Heart left ventricle (tissue), 16 donors: ENCODE data around the gene TESPA1. TPM values are rescaled to one million over a fixed set of nuclear protein-coding genes. Genes with fewer than 3 reads are reported as not detected.

Experiments used
- ATAC-seq, 4 donors: fragments of 200-7000 bp; cut with Tn5 transposase; one replicate each; pipeline ENCODE4 v1.9.1; 2020 to 2022; ENCODE audit warnings: moderate library complexity in 4 of 4, mild to moderate bottlenecking in 3 of 4, moderate number of reproducible peaks in 1 of 4
- DNase-seq, 5 donors: peaks; one replicate each; pipeline ENCODE4 v3.0.0-alpha.2; 2020
- H3K27ac ChIP-seq, 12 donors: fragments of 200-600 bp; sonication (generic) in 4 of 12; one replicate each; pipeline versions ENCODE4 v1.5.0 to v1.8.0; 2016 to 2022; ENCODE audit warnings: mild to moderate bottlenecking in 2 of 12
- H3K27me3 ChIP-seq, 9 donors: fragments of 200-600 bp; sonication (generic) in 2 of 9; one replicate each; pipeline versions ENCODE4 v1.5.1 to v1.8.0; 2016 to 2022; ENCODE audit warnings: mild to moderate bottlenecking in 3 of 9
- H3K36me3 ChIP-seq, 9 donors: fragments of 200-600 bp; sonication (generic) in 2 of 9; one replicate each; pipeline versions ENCODE4 v1.5.0 to v1.8.0; 2018 to 2022; ENCODE audit warnings: mild to moderate bottlenecking in 2 of 9
- H3K4me1 ChIP-seq, 12 donors: fragments of 200-600 bp; sonication (generic) in 4 of 12; one replicate each; pipeline versions ENCODE4 v1.5.0 to v1.8.0; 2016 to 2022; ENCODE audit warnings: mild to moderate bottlenecking in 3 of 12
- H3K4me3 ChIP-seq, 12 donors: fragments of 200-600 bp; sonication (generic) in 4 of 12; one replicate each; pipeline versions ENCODE4 v1.5.0 to v1.8.0; 2017 to 2022; ENCODE audit warnings: mild to moderate bottlenecking in 9 of 12, moderate library complexity in 4 of 12
- H3K9me3 ChIP-seq, 12 donors: fragments of 200-600 bp; sonication (generic) in 4 of 12; one replicate each; pipeline versions ENCODE4 v1.5.0 to v1.8.0; 2016 to 2022; ENCODE audit warnings: mild to moderate bottlenecking in 1 of 12
- POLR2A ChIP-seq, 2 donors: fragments of 450-650 bp; IDR thresholded peaks; one replicate each; pipeline ENCODE4 v1.6.1; 2017; ENCODE audit warnings: antibody characterized with exemption in 2 of 2, mild to moderate bottlenecking in 2 of 2, moderate library complexity in 2 of 2
- WGBS, 4 donors: extraction: QIAGEN DNeasy Blood & Tissue Kit in 2 of 4; methylation state at CpG; one replicate each; pipeline versions ENCODE4 v1.1.5 to v1.1.7; 2013 to 2018; 5-methylcytosine and 5-hydroxymethylcytosine counted together
- intact Hi-C, 10 donors: fragments of 100-400 bp; cut with DNase I; formaldehyde crosslinking; loops; one replicate each; pipeline versions ENCODE4 v1.11.1 to v1.14.2; 2022
- polyA plus RNA-seq, 2 donors: library from polyadenylated mRNA; stranded (reverse); fragments of 200-250 nt; gene quantifications; one replicate each; pipeline ENCODE4 v1.2.3, GENCODE V29; 2013
- total RNA-seq, 9 donors: library from RNA; depleted of rRNA in 2 of 9; stranded (reverse); fragments of >200 nt in 2 of 9; fragmentation: NEBNext Ultra II Directional in 3 of 9; extraction: Animal tissue kit (Norgen Biotek cat#: 25700) in 3 of 9; gene quantifications; one replicate each; pipeline versions ENCODE4 v1.1.0 to v1.2.4, GENCODE V29; 2016 to 2023
- TF ChIP-seq, protein P1 (sequence below), 12 donors: fragments of 200-600 bp; sonication (generic) in 4 of 12; IDR thresholded peaks; one replicate each; pipeline versions ENCODE4 v1.5.0 to v1.8.0; 2018 to 2022; ENCODE audit warnings: antibody characterized with exemption in 12 of 12, mild to moderate bottlenecking in 5 of 12
- donor health status: ischemic (EF 13 %, LVEDD 7.1; RV severe dilation, severe dysfunction).
- donor health status: healthy with polysubstance abuse.
- donor health status: DM: no; HTN: yes; CAD: no.
- donor health status: DM: no; HTN: no; CAD: no.
- donor health status: ischemic (EF 25% LVEDD 6.9; RV normal size, moderate dysfunction).
- donor health status: ischemic (EF 25% LVEDD 5.7; RV mildly dilated, moderate dysfunction).
- donor health status: healthy.
- donor health status: DM: yes; HTN: yes; CAD: no.
- donor health status: ischemic (EF 35%, LVEDD 5.7; RV mildly dilated, moderate dysfunction).
- donor health status: nonischemic (EF 11% LVEDD 7.7; RV severe dilation, severe dysfunction).
- donor health status: DM: yes; HTN: yes; CAD: no.
- donor health status: PGD.
- donor health status: ischemic (EF 29% LVEDD 5.4; RV normal size, mild dysfunction).
- donor health status: nonischemic (EF 23%, LVEDD 6.1; RV moderate dilation, normal function).

TESPA1 gene
- total and polyA plus RNA-seq, 11 donors: 0.16 to 2.9 (median 0.49) TPM; not detected in 1

DNA sequence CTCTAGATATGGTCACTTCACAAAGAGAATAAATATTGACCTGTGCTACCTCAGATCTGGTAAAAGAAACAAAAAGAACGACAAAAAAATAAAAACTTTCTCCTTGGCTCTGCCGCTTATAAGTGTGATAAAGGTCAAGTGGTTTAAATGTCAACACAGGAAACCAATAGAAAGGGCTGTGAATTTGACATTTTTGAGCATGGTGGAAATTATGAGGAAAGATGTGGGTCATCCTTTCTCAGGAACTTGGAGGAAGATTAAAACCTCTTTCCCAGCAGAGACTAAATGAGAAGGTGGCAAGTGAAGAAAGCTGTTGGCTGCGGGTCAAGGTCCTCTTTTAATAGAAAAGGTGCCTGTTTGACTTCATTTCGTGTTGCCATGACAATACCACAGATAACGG, 28.2 kb downstream of the TESPA1 start:
- H3K27me3 ChIP-seq: peaks cover 0 to 9% (median 0%) of the 10 kb centered on the region in 9 donors
- H3K9me3 ChIP-seq: no peaks in the 10 kb centered on the region
- intact Hi-C loops: loop anchor here (2.0 to 10.0 kb wide), 15 partner anchors 99 to 429 kb away; partner anchors contain the start of gene MUCL1 (in 3 of the 10)
- H3K36me3 ChIP-seq: no peaks in the 10 kb centered on the region
- no peak overlapping the region for H3K4me3 ChIP-seq
- no peak for ATAC-seq
- peaks cover 0 to 21% (median 0%) of the 10 kb centered on the region in 12 donors for H3K4me1 ChIP-seq
- DNase-seq: no peak
- no peak overlapping the region for H3K27ac ChIP-seq
- WGBS, 4 donors: 72 to 73% (median 72%) methylated on average over 5 of the region's 5 CpGs
- TF ChIP-seq POLR2A (IDR thresholded peaks at IDR 0.05): no peak
- TF ChIP-seq, protein P1, sequence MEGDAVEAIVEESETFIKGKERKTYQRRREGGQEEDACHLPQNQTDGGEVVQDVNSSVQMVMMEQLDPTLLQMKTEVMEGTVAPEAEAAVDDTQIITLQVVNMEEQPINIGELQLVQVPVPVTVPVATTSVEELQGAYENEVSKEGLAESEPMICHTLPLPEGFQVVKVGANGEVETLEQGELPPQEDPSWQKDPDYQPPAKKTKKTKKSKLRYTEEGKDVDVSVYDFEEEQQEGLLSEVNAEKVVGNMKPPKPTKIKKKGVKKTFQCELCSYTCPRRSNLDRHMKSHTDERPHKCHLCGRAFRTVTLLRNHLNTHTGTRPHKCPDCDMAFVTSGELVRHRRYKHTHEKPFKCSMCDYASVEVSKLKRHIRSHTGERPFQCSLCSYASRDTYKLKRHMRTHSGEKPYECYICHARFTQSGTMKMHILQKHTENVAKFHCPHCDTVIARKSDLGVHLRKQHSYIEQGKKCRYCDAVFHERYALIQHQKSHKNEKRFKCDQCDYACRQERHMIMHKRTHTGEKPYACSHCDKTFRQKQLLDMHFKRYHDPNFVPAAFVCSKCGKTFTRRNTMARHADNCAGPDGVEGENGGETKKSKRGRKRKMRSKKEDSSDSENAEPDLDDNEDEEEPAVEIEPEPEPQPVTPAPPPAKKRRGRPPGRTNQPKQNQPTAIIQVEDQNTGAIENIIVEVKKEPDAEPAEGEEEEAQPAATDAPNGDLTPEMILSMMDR (IDR thresholded peaks at IDR 0.05): no peak

GRCh38 chr12:54954801-54955200, 29.8 kb downstream of the TESPA1 start:
- TF ChIP-seq POLR2A (IDR thresholded peaks at IDR 0.05): no peak
- TF ChIP-seq, protein P1 (IDR thresholded peaks at IDR 0.05): no peak
- WGBS, 4 donors: 53 to 90% (median 73%) methylated on average over 3 of the region's 3 CpGs
- H3K27me3 ChIP-seq: peaks cover 0 to 9% (median 0%) of the 10 kb centered on the region in 9 donors
- H3K27ac ChIP-seq: no peak overlapping the region
- H3K4me3 ChIP-seq: no peak overlapping the region
- ATAC-seq (no peak), DNase-seq (no peak)
- intact Hi-C loops: loop anchor here (5.0 to 10.0 kb wide), 12 partner anchors 98 to 428 kb away; partner anchors contain the start of gene MUCL1 (in 2 of the 10)
- H3K9me3 ChIP-seq: no peaks in the 10 kb centered on the region
- H3K4me1 ChIP-seq: peaks cover 0 to 21% (median 0%) of the 10 kb centered on the region in 12 donors
- H3K36me3 ChIP-seq: no peaks in the 10 kb centered on the region

DNA sequence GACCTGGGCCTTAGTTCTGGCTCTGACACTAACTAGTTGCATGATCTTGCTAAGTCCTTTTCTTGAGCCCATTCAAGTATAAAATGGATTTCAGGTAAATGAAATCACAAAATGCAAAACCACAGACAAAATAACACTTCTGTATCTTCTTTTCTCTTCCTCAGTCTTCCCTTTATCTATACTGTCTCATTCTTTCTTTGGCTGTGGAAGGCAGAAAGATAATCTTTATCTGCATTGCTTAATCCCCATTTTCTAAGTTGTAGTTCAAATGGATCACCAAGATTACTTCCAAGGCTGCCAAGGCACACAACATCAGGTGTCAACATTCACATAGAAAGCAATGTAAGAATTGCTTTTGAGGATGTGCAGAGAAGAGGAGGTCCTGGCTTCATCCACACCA, 30.3 kb downstream of the TESPA1 start:
- Histone ChIP-seq H3K9me3 (no peaks in the 10 kb centered on the region), H3K4me3 (no peak overlapping the region), H3K4me1 (peaks cover 0 to 21% (median 0%) of the 10 kb centered on the region in 12 donors), H3K36me3 (no peaks in the 10 kb centered on the region), H3K27ac (no peak overlapping the region), H3K27me3 (peaks cover 0 to 6% (median 0%) of the 10 kb centered on the region in 9 donors)
- TF ChIP-seq, protein P1 (IDR thresholded peaks at IDR 0.05): no peak
- no peak for TF ChIP-seq POLR2A (IDR thresholded peaks at IDR 0.05)
- ATAC-seq: no peak
- DNase-seq: no peak
- intact Hi-C loops: loop anchor here in 7 of 10 donors (10.0 kb wide), 3 partner anchors 99 to 359 kb away; partner anchors contain the start of gene MUCL1 (in 2 of the 7)

DNA sequence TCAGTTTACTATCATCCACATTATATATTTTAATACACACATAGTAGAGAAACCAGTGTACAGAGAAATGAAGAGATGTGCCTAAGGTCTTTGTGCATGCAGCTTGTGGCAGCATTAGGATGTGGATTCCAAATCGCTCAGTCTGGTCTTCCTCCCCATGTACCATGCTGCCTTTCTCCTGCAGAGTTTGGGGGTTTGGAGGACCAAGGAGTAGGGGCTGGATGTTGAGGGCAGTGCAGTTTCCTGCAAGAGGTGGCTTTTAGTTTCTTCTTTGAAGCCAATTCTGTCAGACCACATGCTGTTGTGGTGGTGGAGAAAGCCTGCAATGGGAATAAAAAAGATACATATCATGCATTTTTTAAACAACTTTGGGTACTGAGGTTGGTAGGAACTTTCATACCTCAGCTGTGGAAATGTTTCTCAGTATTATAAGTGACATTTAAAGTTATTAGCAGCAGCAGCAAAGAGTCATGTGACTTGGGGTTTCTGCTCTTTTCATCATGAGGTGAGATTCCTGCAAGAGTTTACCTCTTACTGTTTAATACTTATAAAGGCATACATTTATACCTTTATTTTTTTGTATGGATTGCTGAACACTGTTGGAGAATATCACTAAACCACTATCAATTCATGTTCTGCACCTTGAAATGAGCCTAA, 34.4 kb downstream of the TESPA1 start:
- WGBS, 4 donors: 67 to 98% (median 92%) methylated on average over 1 of the region's 1 CpG
- no peak overlapping the region for H3K4me3 ChIP-seq
- no peak for DNase-seq
- no peaks in the 10 kb centered on the region for H3K9me3 ChIP-seq
- TF ChIP-seq, protein P1 (IDR thresholded peaks at IDR 0.05): no peak
- no peak for TF ChIP-seq POLR2A (IDR thresholded peaks at IDR 0.05)
- H3K27me3 ChIP-seq: no peaks in the 10 kb centered on the region
- H3K27ac ChIP-seq: peak overlapping the region in 1 of 12 donors; percentile 57
- intact Hi-C loops: loop anchor here in 7 of 10 donors (10.0 kb wide), 3 partner anchors 95 to 355 kb away; partner anchors contain the start of gene MUCL1 (in 2 of the 7)
- H3K36me3 ChIP-seq: no peaks in the 10 kb centered on the region
- H3K4me1 ChIP-seq: peaks cover 0 to 9% (median 0%) of the 10 kb centered on the region in 12 donors
- ATAC-seq: no peak
